Prostate gland (tissue), 2 donors: Measurements from ENCODE around the gene STAT4.

ENCODE experiments used
- POLR2A ChIP-seq: fragments of 450-650 bp; IDR thresholded peaks from one replicate; pipeline ENCODE4 v1.6.1; 2016; ENCODE audit warnings: antibody characterized with exemption, mild to moderate bottlenecking
- POLR2AphosphoS5 ChIP-seq: sonication (generic); formaldehyde crosslinking; IDR thresholded peaks from one replicate; pipeline ENCODE4 v1.6.1; 2017; ENCODE audit warnings: antibody characterized with exemption
- TF ChIP-seq, protein P1 (sequence below), 4 experiments: fragments of 200-600 bp in 2 of 4; fragments of 450-650 bp in 2 of 4; sonication (generic) in 2 of 4; IDR thresholded peaks; 1 replicate in 3 of 4; 2 replicates in 1 of 4; pipeline ENCODE4 v1.5.1; 2016 to 2019; ENCODE audit warnings: antibody characterized with exemption in 4 of 4, mild to moderate bottlenecking in 2 of 4, moderate library complexity in 2 of 4

GRCh38 chr2:191032588-191033429 lies 118.0 kb downstream of the STAT4 start:
- no peak for TF ChIP-seq POLR2AphosphoS5
- TF ChIP-seq, protein P1, sequence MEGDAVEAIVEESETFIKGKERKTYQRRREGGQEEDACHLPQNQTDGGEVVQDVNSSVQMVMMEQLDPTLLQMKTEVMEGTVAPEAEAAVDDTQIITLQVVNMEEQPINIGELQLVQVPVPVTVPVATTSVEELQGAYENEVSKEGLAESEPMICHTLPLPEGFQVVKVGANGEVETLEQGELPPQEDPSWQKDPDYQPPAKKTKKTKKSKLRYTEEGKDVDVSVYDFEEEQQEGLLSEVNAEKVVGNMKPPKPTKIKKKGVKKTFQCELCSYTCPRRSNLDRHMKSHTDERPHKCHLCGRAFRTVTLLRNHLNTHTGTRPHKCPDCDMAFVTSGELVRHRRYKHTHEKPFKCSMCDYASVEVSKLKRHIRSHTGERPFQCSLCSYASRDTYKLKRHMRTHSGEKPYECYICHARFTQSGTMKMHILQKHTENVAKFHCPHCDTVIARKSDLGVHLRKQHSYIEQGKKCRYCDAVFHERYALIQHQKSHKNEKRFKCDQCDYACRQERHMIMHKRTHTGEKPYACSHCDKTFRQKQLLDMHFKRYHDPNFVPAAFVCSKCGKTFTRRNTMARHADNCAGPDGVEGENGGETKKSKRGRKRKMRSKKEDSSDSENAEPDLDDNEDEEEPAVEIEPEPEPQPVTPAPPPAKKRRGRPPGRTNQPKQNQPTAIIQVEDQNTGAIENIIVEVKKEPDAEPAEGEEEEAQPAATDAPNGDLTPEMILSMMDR (IDR thresholded peaks at IDR 0.05), result no peak
- no peak for TF ChIP-seq POLR2A
